HG03025 (cell line): ENCODE results near the gene NPY2R.

Source experiments
- ATAC-seq: cut with Tn5 transposase; IDR thresholded peaks from one replicate; pipeline ENCODE4 v1.9.1; 2021; ENCODE audit warnings: mild to moderate bottlenecking, moderate library complexity; ENCODE audit not compliant: unreplicated experiment, low FRiP score

NPY2R gene

DNA sequence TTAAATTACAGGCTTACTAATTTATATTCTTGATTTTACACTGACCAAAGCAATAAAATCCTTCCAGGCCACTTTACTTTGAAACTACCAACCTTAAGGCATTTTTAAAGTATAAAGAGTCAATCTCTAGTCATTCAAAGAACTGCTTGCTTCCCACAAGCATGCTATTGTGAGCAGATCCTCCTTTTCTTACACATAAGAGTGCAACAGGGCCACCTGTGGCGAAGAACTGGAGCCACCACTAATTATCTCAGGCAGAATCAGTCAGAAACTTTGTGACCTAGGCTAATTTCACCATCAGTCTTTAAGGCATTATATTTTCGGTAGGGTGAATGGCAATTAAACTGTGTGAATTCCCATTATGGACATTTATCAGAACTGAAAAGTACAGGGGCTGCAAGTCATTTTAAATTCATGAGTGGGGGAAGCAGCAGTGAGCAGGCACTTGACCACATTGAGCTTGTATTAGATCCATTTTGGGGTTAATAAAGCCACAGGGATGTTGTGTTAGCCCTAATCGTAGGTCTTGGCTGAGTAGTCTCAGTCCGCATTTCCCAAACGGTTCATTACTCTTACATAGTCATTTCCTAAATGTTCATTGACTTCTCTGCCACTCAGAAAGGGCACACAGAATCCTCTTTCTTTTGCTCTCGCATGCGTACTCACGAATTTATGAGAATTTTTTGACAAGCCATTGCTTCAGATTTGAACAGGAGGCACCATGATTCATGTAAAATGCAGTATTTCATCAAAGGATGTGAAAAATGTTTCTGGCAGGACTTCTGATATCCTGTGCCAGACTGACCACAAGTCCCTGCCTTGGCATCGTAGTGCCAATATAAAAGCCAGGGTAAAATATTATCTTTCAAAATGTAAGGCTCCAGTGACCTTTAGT is 39.8 kb downstream of the NPY2R start:
- no peak for ATAC-seq

DNA sequence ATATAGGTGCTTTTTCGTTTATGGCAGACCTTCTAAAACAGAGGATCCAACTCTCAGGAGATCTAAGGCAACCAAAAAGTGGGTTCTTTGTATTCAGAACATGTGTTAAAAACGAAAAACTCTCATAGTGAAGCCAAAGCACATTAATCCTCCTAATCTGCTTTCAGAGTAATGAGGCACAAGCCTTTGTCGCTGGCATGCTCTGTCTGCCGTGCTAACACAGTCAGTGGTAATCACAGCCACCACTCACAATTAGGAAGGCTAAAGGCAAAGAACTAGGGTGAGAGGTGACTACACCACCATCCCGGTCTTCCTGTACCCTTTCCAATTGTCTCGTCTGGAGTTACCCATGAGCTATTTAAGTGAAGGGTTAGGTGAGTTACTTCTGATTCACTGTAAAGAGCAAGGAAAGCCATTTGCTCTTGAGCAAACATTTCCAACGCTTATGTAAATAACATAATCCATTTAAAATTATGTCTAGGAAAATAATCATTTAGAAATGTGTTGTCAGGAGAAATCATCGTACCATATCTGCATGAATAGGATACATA is 40.7 kb downstream of the NPY2R start:
- ATAC-seq, result no peak

DNA sequence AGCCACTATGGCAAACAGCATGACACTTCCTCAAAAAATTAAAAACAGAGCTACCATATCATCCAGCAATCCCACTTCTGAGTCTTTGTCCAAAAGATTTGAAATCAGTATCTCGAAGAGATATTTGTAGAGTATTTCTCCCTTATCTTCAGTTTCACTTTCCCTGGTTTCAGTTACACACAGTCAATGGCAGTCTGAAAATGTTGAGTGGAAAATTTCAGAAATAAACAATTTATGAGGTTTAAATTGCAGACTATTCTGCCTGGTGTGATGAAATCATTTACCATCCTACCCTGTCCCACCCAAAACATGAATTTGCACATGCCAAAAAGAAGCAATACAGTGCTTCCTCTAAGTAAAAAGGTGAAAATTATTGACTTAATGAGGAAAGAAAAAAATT is 43.9 kb downstream of the NPY2R start:
- ATAC-seq, result no peak

DNA sequence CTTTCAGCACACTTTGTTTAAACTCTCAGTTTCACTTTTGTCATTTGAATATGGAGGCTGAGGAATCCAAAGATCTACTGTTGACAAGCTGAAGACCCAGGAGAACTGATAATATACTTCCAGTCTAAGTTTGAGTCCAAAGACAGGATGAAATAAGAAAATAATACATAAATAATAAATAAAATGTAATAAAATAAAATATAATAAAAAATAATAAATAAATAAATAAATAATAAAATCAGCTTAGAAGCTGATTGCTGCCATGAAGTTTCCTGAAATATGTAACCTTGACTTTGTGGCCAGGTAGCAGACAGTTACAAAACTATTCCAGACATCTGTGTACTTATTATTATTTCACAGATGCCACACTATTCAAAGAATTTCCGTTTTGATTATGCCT is 55.0 kb downstream of the NPY2R start:
- no peak for ATAC-seq

DNA sequence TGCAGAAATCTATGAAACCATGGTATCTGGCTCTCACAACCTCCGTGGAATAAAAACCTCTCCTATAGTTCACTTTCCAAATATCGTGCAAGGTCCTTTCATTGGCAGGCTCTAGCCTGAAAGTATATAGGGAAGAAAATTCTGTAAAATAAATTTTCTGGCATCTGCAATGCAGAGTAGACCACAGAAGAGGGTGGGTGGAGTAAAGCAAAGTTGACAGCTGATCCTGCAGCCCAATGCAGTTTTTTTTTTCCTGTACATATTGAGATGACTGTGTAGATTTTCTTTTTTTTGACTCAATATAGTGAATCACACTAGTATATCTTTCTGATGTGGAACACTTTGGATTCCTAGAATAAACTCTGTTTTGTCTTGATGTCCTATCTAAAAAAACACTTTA is 56.7 kb downstream of the NPY2R start:
- no peak for ATAC-seq
